IMR-90 (cell line): ENCODE measurements around the gene CDC34. TPM values are rescaled to one million over a fixed set of nuclear protein-coding genes. Genes with fewer than 3 reads are reported as not detected.

Experiments
- ATAC-seq: fragments of 200-7000 bp; cut with Tn5 transposase; 2 replicates; pipeline ENCODE4 v1.9.1; 2020; ENCODE audit warnings: low read depth, mild to moderate bottlenecking, moderate library complexity
- BruUV-seq: library from RNA; stranded (reverse); fragments of 400-500 nt; replicated peaks from 2 replicates; lab custom pipeline; 2021; lab: Mats Ljungman, UMichigan
- CTCF ChIA-PET: fragments of 300-600 bp; formaldehyde crosslinking; extraction: SDS; loops from one replicate; lab custom pipeline; 2021; ENCODE audit warnings: antibody characterized with exemption; lab: Yijun Ruan, JAX
- POLR2A ChIA-PET: fragments of 300-600 bp; sonication (Branson Sonifier 250); formaldehyde crosslinking; loops from one replicate; lab custom pipeline; 2022; ENCODE audit warnings: antibody characterized with exemption; ENCODE audit not compliant: unreplicated experiment; lab: Charles Lee
- DNase-seq: peaks from one replicate; pipeline ENCODE4 v3.0.0; 2013
- H2AFZ ChIP-seq: replicated peaks from 2 replicates; pipeline ENCODE3; 2013; ENCODE audit warnings: low read length, mild to moderate bottlenecking; ENCODE audit not compliant: poor library complexity
- H2AK5ac ChIP-seq: 2 replicates; pipeline ENCODE4 v1.6.1; 2013; ENCODE audit warnings: low read depth, low read length, inconsistent platforms
- H2AK9ac ChIP-seq: replicated peaks from 2 replicates; pipeline ENCODE3; 2013; ENCODE audit warnings: mild to moderate bottlenecking, low read depth, low read length, moderate library complexity; ENCODE audit not compliant: poor library complexity
- H2BK120ac ChIP-seq: 2 replicates; pipeline ENCODE4 v1.6.1; 2013; ENCODE audit warnings: low read depth, low read length, inconsistent platforms
- H2BK15ac ChIP-seq: 3 replicates; pipeline ENCODE4 v1.6.1; 2013; ENCODE audit warnings: low read depth, low read length, inconsistent platforms
- H2BK20ac ChIP-seq: 2 replicates; pipeline ENCODE4 v1.6.1; 2013; ENCODE audit warnings: low read depth, mild to moderate bottlenecking, inconsistent platforms, low read length, moderate library complexity
- H2BK5ac ChIP-seq: 2 replicates; pipeline ENCODE4 v1.6.1; 2013; ENCODE audit warnings: mild to moderate bottlenecking, low read depth, low read length, inconsistent platforms; ENCODE audit not compliant: poor library complexity, severe bottlenecking
- H3K14ac ChIP-seq: replicated peaks from 2 replicates; pipeline ENCODE4 v1.6.1; 2013; ENCODE audit warnings: low read depth, low read length, inconsistent platforms
- H3K18ac ChIP-seq: 2 replicates; pipeline ENCODE4 v1.6.1; 2013; ENCODE audit warnings: low read depth, low read length, control low read depth
- H3K23ac ChIP-seq: 2 replicates; pipeline ENCODE4 v1.6.1; 2013; ENCODE audit warnings: low read depth, low read length, inconsistent platforms
- H3K27ac ChIP-seq: 2 replicates; pipeline ENCODE4 v1.5.1; 2013; ENCODE audit warnings: mild to moderate bottlenecking, control low read depth, low read length; ENCODE audit not compliant: insufficient read depth
- H3K27me3 ChIP-seq: 2 replicates; pipeline ENCODE4 v1.6.1; 2013; ENCODE audit warnings: low read length; ENCODE audit not compliant: control insufficient read depth, insufficient read depth
- H3K36me3 ChIP-seq: 2 replicates; pipeline ENCODE4 v1.6.1; 2013; ENCODE audit warnings: low read length, mixed read lengths; ENCODE audit not compliant: control insufficient read depth, insufficient read depth
- H3K4ac ChIP-seq: 2 replicates; pipeline ENCODE4 v1.6.1; 2013; ENCODE audit warnings: low read depth, low read length, inconsistent platforms
- H3K4me1 ChIP-seq: 2 replicates; pipeline ENCODE4 v1.6.1; 2013; ENCODE audit warnings: low read length, mixed read lengths; ENCODE audit not compliant: control insufficient read depth, insufficient read depth
- H3K4me2 ChIP-seq: 2 replicates; pipeline ENCODE4 v1.6.1; 2013; ENCODE audit warnings: low read depth, mild to moderate bottlenecking, control low read depth, low read length, moderate library complexity
- H3K4me3 ChIP-seq: 2 replicates; pipeline ENCODE4 v1.5.1; 2013; ENCODE audit warnings: low read depth, mild to moderate bottlenecking, control low read depth, low read length, moderate library complexity; ENCODE audit not compliant: insufficient read depth
- H3K56ac ChIP-seq: 2 replicates; pipeline ENCODE4 v1.6.1; 2013; ENCODE audit warnings: low read length, inconsistent platforms; ENCODE audit not compliant: insufficient read depth; ENCODE audit errors: extremely low read depth
- H3K79me1 ChIP-seq, 2 experiments: 2 replicates each; pipeline ENCODE4 v1.6.1; 2013; ENCODE audit warnings: low read length in 2 of 2, inconsistent platforms in 1 of 2, low read depth in 1 of 2
- H3K9ac ChIP-seq: 2 replicates; pipeline ENCODE4 v1.6.1; 2013; ENCODE audit warnings: low read depth, low read length, control low read depth
- H3K9me1 ChIP-seq: 2 replicates; pipeline ENCODE4 v1.6.1; 2013; ENCODE audit warnings: low read length, inconsistent platforms; ENCODE audit not compliant: insufficient read depth
- H3K9me3 ChIP-seq: 2 replicates; pipeline ENCODE4 v1.6.1; 2013; ENCODE audit warnings: low read length; ENCODE audit not compliant: control insufficient read depth, insufficient read depth
- H4K20me1 ChIP-seq: 2 replicates; pipeline ENCODE4 v1.6.1; 2013; ENCODE audit warnings: low read length, inconsistent platforms; ENCODE audit not compliant: insufficient read depth
- H4K5ac ChIP-seq: 2 replicates; pipeline ENCODE4 v1.6.1; 2013; ENCODE audit warnings: mild to moderate bottlenecking, low read depth, low read length, control low read depth
- H4K8ac ChIP-seq, 2 experiments: 2 replicates each; pipeline ENCODE4 v1.6.1; 2013; ENCODE audit warnings: low read depth in 2 of 2, low read length in 2 of 2, control low read depth in 1 of 2, inconsistent platforms in 1 of 2
- H4K91ac ChIP-seq: 2 replicates; pipeline ENCODE4 v1.6.1; 2013; ENCODE audit warnings: low read depth, low read length, inconsistent platforms; ENCODE audit not compliant: insufficient read depth
- MAFK ChIP-seq: IDR thresholded peaks from 2 replicates; pipeline ENCODE4 v1.6.1; 2012; ENCODE audit warnings: low read depth, low read length, improper control_type of control experiment
- RCOR1 ChIP-seq: IDR thresholded peaks from 2 replicates; pipeline ENCODE4 v1.6.1; 2012; ENCODE audit warnings: mild to moderate bottlenecking, low read length, improper control_type of control experiment; ENCODE audit not compliant: insufficient replicate concordance
- WGBS, 2 experiments: methylation state at CpG; one replicate each; pipeline versions ENCODE4 v1.1.5 to v1.1.7; 2013; ENCODE audit warnings: missing lambda C conversion rate in 2 of 2; ENCODE audit not compliant: insufficient read length in 1 of 2; ENCODE audit errors: extremely low coverage in 2 of 2; 5-methylcytosine and 5-hydroxymethylcytosine counted together
- dilution Hi-C: fragments of 300-500 bp; cut with HindIII; formaldehyde crosslinking; loops from one replicate; pipeline ENCODE4 v1.14.3; 2018; ENCODE audit warnings: low sequenced_read_pairs; ENCODE audit not compliant: unreplicated experiment
- in situ Hi-C: fragments of 300-500 bp; cut with MboI; formaldehyde crosslinking; loops from 3 replicates; pipeline ENCODE4 v1.14.3; 2019; ENCODE audit warnings: low sequenced_read_pairs, inconsistent platforms, mixed read lengths
- intact Hi-C: fragments of 100-400 bp; cut with micrococcal nuclease; formaldehyde crosslinking; loops from 2 replicates; pipeline ENCODE4 v1.10.0; 2022
- polyA plus RNA-seq, 3 experiments: library from polyadenylated mRNA; depleted of rRNA; stranded (reverse); fragments of >200 nt; gene quantifications; 2 replicates each; pipeline ENCODE4 v1.2.3, GENCODE V29; 2012; ENCODE audit warnings: low replicate concordance in 1 of 3
- total RNA-seq: library from RNA; depleted of rRNA; stranded (reverse); fragments of >200 nt; gene quantifications from 2 replicates; pipeline ENCODE4 v1.2.3, GENCODE V29; 2012

Gene CDC34
- total and polyA plus RNA-seq, 2 of the 4 experiments (the other 2 are of a cell fraction), result 35.7 to 68.9 TPM

DNA sequence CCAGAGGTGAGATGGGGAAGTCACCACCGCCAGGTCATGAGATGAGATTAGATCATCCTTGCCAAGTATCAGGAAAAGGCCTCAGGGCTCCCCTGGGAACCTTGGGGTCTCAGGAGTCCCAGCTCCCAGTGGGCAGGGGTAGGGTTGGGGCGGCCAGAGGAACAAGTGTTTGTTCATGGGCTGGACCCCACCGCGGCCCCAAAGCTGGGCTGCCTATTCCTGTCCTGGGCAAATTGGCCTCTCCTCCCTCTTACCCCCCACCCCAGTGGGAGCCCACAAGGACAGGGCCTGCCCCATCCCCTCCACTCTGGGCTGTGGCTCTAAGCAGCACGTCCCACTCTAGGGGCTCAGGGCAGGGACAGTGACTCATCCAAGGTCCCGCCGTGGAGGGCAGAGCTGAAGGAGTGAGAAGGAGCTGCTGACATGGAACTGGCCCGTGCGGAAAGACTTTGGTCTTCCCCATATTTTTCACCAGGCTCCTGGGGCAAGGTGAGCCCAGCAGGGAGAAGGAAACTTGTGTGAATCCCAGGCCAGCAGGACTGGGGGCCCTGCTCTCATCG lies 54.1 kb downstream of the CDC34 start:
- Histone ChIP-seq H3K79me1 (peaks cover 0 to 4% of the 10 kb centered on the region in 2 experiments; a peak in 1 of 4 replicates), H3K27me3 (peaks cover 6% of the 10 kb centered on the region), H3K9me1 (no peaks in the 10 kb centered on the region), H4K20me1 (peaks cover 41% of the 10 kb centered on the region), H3K56ac (no peak overlapping the region), H3K9ac (no peak overlapping the region), H3K23ac (no peak overlapping the region), H2BK15ac (no peak overlapping the region), H2BK120ac (no peak overlapping the region), H3K18ac (no peak overlapping the region), H3K4me2 (no peak overlapping the region), H3K4me1 (peaks cover 7% of the 10 kb centered on the region), H3K27ac (no peak overlapping the region), H3K4me3 (no peak overlapping the region), H3K14ac (no peak overlapping the region), H4K91ac (no peak overlapping the region), H3K9me3 (no peaks in the 10 kb centered on the region), H2AK9ac (peak overlapping the region; percentile 65), H4K5ac (no peak overlapping the region), H4K8ac (no peak overlapping the region), H2BK20ac (no peak overlapping the region), H3K4ac (no peak overlapping the region), H2AK5ac (no peak overlapping the region), H3K36me3 (peaks cover 17% of the 10 kb centered on the region; the same call in 1 of the 2 replicates), H2AFZ (no peak overlapping the region), H2BK5ac (no peak overlapping the region)
- ChIA-PET CTCF (no interaction called here), POLR2A (no interaction called here)
- no peak for DNase-seq
- BruUV-seq, result no TSS peak
- ATAC-seq, result no peak
- WGBS, 2 experiments, result 90% methylated on average over 2 of the region's 10 CpGs; no CpG with 5 or more reads in 1 of the 2 experiments
- no peak for TF ChIP-seq MAFK
- TF ChIP-seq RCOR1, result no peak
- intact Hi-C loops, result loop anchor here (2.0 kb wide), 1 partner anchor 77 kb away; the partner anchor contains the start of gene RNF126
- in situ Hi-C loops, result loop anchor here (5.0 kb wide), 1 partner anchor 147 kb away; no protein-coding TSS in a partner anchor
- dilution Hi-C loops, result no loop called here
